CD4-positive, CD25-positive, alpha-beta regulatory T cell (primary cell): ENCODE data around the gene CC2D2A. TPM values are rescaled to one million over a fixed set of nuclear protein-coding genes. Genes with fewer than 3 reads are reported as not detected.
A peak's percentile ranks its signal among the peaks of the same experiment; 100 is the strongest.

Experiments used
- ATAC-seq, 2 donors: fragments of 150-1000 bp; cut with Tn5 transposase; one replicate each; pipeline ENCODE4 v1.10.0; 2021; ENCODE audit warnings: low read depth in 2 of 2, moderate number of reproducible peaks in 2 of 2, moderate library complexity in 1 of 2
- DNase-seq, 3 donors: peaks; one replicate each; pipeline versions ENCODE4 v3.0.0 to v3.0.0-alpha.2; 2012 to 2022; ENCODE audit warnings: mixed read lengths in 1 of 3
- H3K27ac ChIP-seq: one replicate; pipeline ENCODE4 v1.7.0; 2013; ENCODE audit warnings: mild to moderate bottlenecking, low read length; ENCODE audit not compliant: insufficient read depth, poor library complexity, severe bottlenecking
- H3K27me3 ChIP-seq: one replicate; pipeline ENCODE4 v1.7.0; 2013; ENCODE audit warnings: low read length; ENCODE audit not compliant: control insufficient read depth, insufficient read depth
- H3K36me3 ChIP-seq: one replicate; pipeline ENCODE4 v1.7.0; 2013; ENCODE audit warnings: mild to moderate bottlenecking, low read length, moderate library complexity; ENCODE audit not compliant: control insufficient read depth, insufficient read depth
- H3K4me1 ChIP-seq: 2 replicates; pipeline ENCODE4 v1.7.0; 2013; ENCODE audit warnings: mild to moderate bottlenecking, low read length; ENCODE audit not compliant: insufficient read depth, control insufficient read depth, poor library complexity, severe bottlenecking
- H3K4me3 ChIP-seq: one replicate; pipeline ENCODE4 v1.7.0; 2013; ENCODE audit warnings: low read depth, mild to moderate bottlenecking, low read length, moderate library complexity
- H3K9me3 ChIP-seq, 2 experiments: 1 replicate in 1 of 2; 2 replicates in 1 of 2; pipeline ENCODE4 v1.7.0; 2013; ENCODE audit warnings: low read length in 2 of 2, mild to moderate bottlenecking in 1 of 2, moderate library complexity in 1 of 2; ENCODE audit not compliant: control insufficient read depth in 2 of 2
- H3K27ac Mint-ChIP-seq, 3 donors: one replicate each; pipeline ENCODE4 v1.8.0; 2020 to 2022; ENCODE audit warnings: mild to moderate bottlenecking in 3 of 3, mixed read lengths in 3 of 3, moderate library complexity in 2 of 3
- H3K27me3 Mint-ChIP-seq: one replicate; pipeline ENCODE4 v1.8.0; 2022; ENCODE audit warnings: mild to moderate bottlenecking, mixed read lengths
- H3K36me3 Mint-ChIP-seq: one replicate; pipeline ENCODE4 v1.8.0; 2020; ENCODE audit warnings: mixed read lengths
- H3K4me1 Mint-ChIP-seq, 4 donors: one replicate each; pipeline ENCODE4 v1.8.0; 2020 to 2022; ENCODE audit warnings: mixed read lengths in 4 of 4, mild to moderate bottlenecking in 1 of 4
- H3K4me3 Mint-ChIP-seq, 4 donors: one replicate each; pipeline ENCODE4 v1.8.0; 2020 to 2022; ENCODE audit warnings: mild to moderate bottlenecking in 4 of 4, mixed read lengths in 4 of 4, moderate library complexity in 3 of 4
- H3K9me3 Mint-ChIP-seq, 7 donors: one replicate each; pipeline ENCODE4 v1.8.0; 2020 to 2022; ENCODE audit warnings: mixed read lengths in 7 of 7, mild to moderate bottlenecking in 3 of 7, moderate library complexity in 2 of 7
- polyA plus RNA-seq, 4 donors: library from polyadenylated mRNA; unstranded; fragments of 300-500 nt; fragmentation: Illumina TruSeq; gene quantifications; one replicate each; pipeline ENCODE4 v1.2.3, GENCODE V29; 2021
- total RNA-seq: library from RNA; stranded (reverse); gene quantifications from one replicate; pipeline ENCODE4 v1.2.3, GENCODE V29; 2022

Gene CC2D2A
- total and polyA plus RNA-seq, 5 donors from 2014 or later = 0.09 to 0.64 (median 0.50) TPM; not detected in 1

DNA sequence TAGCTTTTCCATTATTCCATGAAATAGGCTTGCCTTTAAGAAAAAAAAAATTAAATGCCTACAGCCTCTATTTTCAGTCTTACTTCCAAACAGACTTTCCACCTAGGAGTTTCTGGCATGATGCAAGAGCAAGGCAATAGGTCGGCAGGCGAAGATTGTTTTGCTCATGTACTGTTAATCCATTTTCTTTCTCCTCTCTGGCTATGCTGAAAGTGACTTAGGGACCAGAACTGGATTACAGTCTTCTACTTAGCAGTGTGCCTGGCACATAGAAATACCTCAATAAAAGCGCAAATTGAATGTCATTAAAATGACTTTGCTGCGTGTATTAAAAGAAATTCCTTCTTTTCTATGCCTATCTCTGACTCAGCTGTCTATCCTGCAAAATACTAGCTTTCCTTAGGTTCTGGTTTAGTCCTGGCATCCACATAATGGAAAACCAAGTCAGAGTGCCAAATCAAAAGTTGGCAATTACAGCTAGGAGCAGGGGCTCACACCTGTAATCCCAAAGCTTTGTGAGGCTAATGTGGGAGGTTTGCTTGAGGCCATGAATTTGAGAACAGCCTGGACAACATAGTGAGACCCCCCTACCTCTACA lies 51.9 kb downstream of the CC2D2A start:
- H3K4me1 Mint-ChIP-seq = peaks cover 0 to 2% (median 0%) of the 10 kb centered on the region in 4 donors
- ATAC-seq (no peak), DNase-seq (no peak)
- no peaks in the 10 kb centered on the region for H3K36me3 ChIP-seq
- no peak overlapping the region for H3K4me3 ChIP-seq
- no peaks in the 10 kb centered on the region for H3K27me3 ChIP-seq
- no peak overlapping the region for H3K4me3 Mint-ChIP-seq
- no peaks in the 10 kb centered on the region for H3K4me1 ChIP-seq
- peaks cover 0 to 7% (median 0%) of the 10 kb centered on the region in 7 donors for H3K9me3 Mint-ChIP-seq
- H3K27ac ChIP-seq = no peak overlapping the region
- no peaks in the 10 kb centered on the region for H3K27me3 Mint-ChIP-seq
- H3K36me3 Mint-ChIP-seq = peaks cover 24% of the 10 kb centered on the region
- H3K27ac Mint-ChIP-seq = no peak overlapping the region
- no peaks in the 10 kb centered on the region for H3K9me3 ChIP-seq

GRCh38 chr4:15525080-15525479 lies 55.4 kb downstream of the CC2D2A start:
- Histone ChIP-seq H3K27me3 (no peaks in the 10 kb centered on the region), H3K4me1 (no peaks in the 10 kb centered on the region), H3K4me3 (no peak overlapping the region), H3K9me3 (no peaks in the 10 kb centered on the region), H3K27ac (no peak overlapping the region), H3K36me3 (no peaks in the 10 kb centered on the region)
- H3K27ac Mint-ChIP-seq = no peak overlapping the region
- ATAC-seq = no peak
- no peaks in the 10 kb centered on the region for H3K9me3 Mint-ChIP-seq
- H3K27me3 Mint-ChIP-seq = no peaks in the 10 kb centered on the region
- H3K4me3 Mint-ChIP-seq = no peak overlapping the region
- peaks cover 25% of the 10 kb centered on the region for H3K36me3 Mint-ChIP-seq
- no peak for DNase-seq
- no peaks in the 10 kb centered on the region for H3K4me1 Mint-ChIP-seq

GRCh38 chr4:15526924-15527592 lies 57.4 kb downstream of the CC2D2A start:
- peak overlapping the region in 1 of 3 donors; percentile 18 for H3K27ac Mint-ChIP-seq
- H3K4me3 Mint-ChIP-seq = no peak overlapping the region
- no peaks in the 10 kb centered on the region for H3K27me3 Mint-ChIP-seq
- Histone ChIP-seq H3K9me3 (no peaks in the 10 kb centered on the region), H3K36me3 (no peaks in the 10 kb centered on the region), H3K4me1 (no peaks in the 10 kb centered on the region), H3K27me3 (no peaks in the 10 kb centered on the region), H3K27ac (no peak overlapping the region), H3K4me3 (no peak overlapping the region)
- H3K4me1 Mint-ChIP-seq = no peaks in the 10 kb centered on the region
- ATAC-seq = no peak
- no peaks in the 10 kb centered on the region for H3K9me3 Mint-ChIP-seq
- peaks cover 33% of the 10 kb centered on the region for H3K36me3 Mint-ChIP-seq
- DNase-seq = no peak

- ATAC-seq (no peak), DNase-seq (no peak)
- H3K27me3 Mint-ChIP-seq = no peaks in the 10 kb centered on the region
- Histone ChIP-seq H3K4me1 (no peaks in the 10 kb centered on the region), H3K27me3 (no peaks in the 10 kb centered on the region), H3K36me3 (no peaks in the 10 kb centered on the region), H3K9me3 (no peaks in the 10 kb centered on the region), H3K4me3 (no peak overlapping the region), H3K27ac (no peak overlapping the region)
- H3K36me3 Mint-ChIP-seq = peaks cover 17% of the 10 kb centered on the region
- H3K4me3 Mint-ChIP-seq = no peak overlapping the region
- H3K27ac Mint-ChIP-seq = no peak overlapping the region
- H3K9me3 Mint-ChIP-seq = no peaks in the 10 kb centered on the region
- H3K4me1 Mint-ChIP-seq = no peaks in the 10 kb centered on the region
Measured at GRCh38 chr4:15531792-15532191, 62.1 kb downstream of the CC2D2A start.

DNA sequence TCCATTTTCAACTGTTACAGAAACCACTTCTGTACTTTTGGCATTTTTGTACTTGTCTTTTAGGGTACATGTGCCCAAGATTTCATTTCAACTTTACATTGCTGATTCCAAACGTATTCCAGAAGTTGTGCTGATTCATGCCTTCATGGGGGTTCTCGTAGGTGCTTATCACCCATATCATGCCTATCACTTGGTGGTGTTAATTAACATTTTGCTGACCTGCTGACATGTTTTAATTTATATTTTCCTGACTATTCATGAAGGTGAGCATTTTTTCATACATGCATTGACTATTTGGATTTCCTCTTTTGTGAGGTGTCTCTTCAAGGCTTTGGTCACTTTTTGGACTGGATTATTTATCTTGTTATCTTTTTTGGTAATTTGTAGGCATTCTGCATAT lies 64.1 kb downstream of the CC2D2A start:
- no peaks in the 10 kb centered on the region for H3K4me1 ChIP-seq
- Mint-ChIP-seq H3K4me3 (no peak overlapping the region), H3K27me3 (no peaks in the 10 kb centered on the region), H3K4me1 (no peaks in the 10 kb centered on the region), H3K9me3 (no peaks in the 10 kb centered on the region), H3K36me3 (peaks cover 21% of the 10 kb centered on the region), H3K27ac (no peak overlapping the region)
- DNase-seq (no peak), ATAC-seq (no peak)
- H3K27me3 ChIP-seq = no peaks in the 10 kb centered on the region
- peaks cover 10% of the 10 kb centered on the region for H3K36me3 ChIP-seq
- H3K4me3 ChIP-seq = no peak overlapping the region
- no peaks in the 10 kb centered on the region for H3K9me3 ChIP-seq
- H3K27ac ChIP-seq = no peak overlapping the region

DNA sequence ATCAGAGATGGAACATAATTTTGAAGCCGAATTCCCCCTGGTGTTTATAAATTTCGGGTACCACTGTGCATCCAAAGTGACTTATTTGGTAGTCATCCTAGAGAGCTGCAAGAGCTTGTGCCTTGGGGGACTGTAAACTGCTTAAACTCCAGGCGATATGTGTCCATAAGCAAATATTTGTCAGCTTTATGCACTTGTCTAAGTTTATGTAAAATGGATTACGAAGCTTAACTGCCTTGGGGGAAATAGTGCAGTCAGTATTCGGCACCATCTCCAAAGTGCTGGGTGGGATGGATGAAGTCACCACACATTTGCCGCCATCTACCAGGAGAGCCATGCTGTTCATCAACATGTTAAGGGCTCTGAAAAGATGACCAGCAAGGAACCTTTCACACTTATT lies 65.9 kb downstream of the CC2D2A start:
- Mint-ChIP-seq H3K27me3 (no peaks in the 10 kb centered on the region), H3K27ac (no peak overlapping the region), H3K36me3 (peaks cover 25% of the 10 kb centered on the region), H3K4me3 (no peak overlapping the region), H3K9me3 (no peaks in the 10 kb centered on the region), H3K4me1 (no peaks in the 10 kb centered on the region)
- H3K4me3 ChIP-seq = no peak overlapping the region
- no peaks in the 10 kb centered on the region for H3K9me3 ChIP-seq
- no peaks in the 10 kb centered on the region for H3K4me1 ChIP-seq
- H3K27me3 ChIP-seq = no peaks in the 10 kb centered on the region
- no peak overlapping the region for H3K27ac ChIP-seq
- DNase-seq = no peak
- no peak for ATAC-seq
- H3K36me3 ChIP-seq = peaks cover 10% of the 10 kb centered on the region

GRCh38 chr4:15536552-15537499 lies 67.1 kb downstream of the CC2D2A start:
- H3K27me3 ChIP-seq = no peaks in the 10 kb centered on the region
- Mint-ChIP-seq H3K27ac (no peak overlapping the region), H3K27me3 (no peaks in the 10 kb centered on the region), H3K4me3 (no peak overlapping the region), H3K4me1 (no peaks in the 10 kb centered on the region), H3K36me3 (peaks cover 22% of the 10 kb centered on the region), H3K9me3 (no peaks in the 10 kb centered on the region)
- H3K4me1 ChIP-seq = no peaks in the 10 kb centered on the region
- ATAC-seq (no peak), DNase-seq (no peak)
- no peak overlapping the region for H3K4me3 ChIP-seq
- H3K36me3 ChIP-seq = peaks cover 10% of the 10 kb centered on the region
- H3K27ac ChIP-seq = no peak overlapping the region
- no peaks in the 10 kb centered on the region for H3K9me3 ChIP-seq
